Ishikawa (cell line): ENCODE measurements around the gene RGP1.

Experiments
- CEBPB ChIP-seq: IDR thresholded peaks from 2 replicates; pipeline ENCODE4 v1.6.1; 2012
- CREB1 ChIP-seq: IDR thresholded peaks from 2 replicates; pipeline ENCODE4 v1.6.1; 2012; ENCODE audit warnings: low read depth
- EGR1 ChIP-seq: IDR thresholded peaks from 2 replicates; pipeline ENCODE4 v1.6.1; 2012
- EP300 ChIP-seq: IDR thresholded peaks from 2 replicates; pipeline ENCODE4 v1.6.1; 2012; ENCODE audit warnings: borderline replicate concordance
- FOXM1 ChIP-seq: IDR thresholded peaks from 2 replicates; pipeline ENCODE4 v1.6.1; 2012; ENCODE audit warnings: low read depth, borderline replicate concordance
- MAX ChIP-seq: IDR thresholded peaks from 2 replicates; pipeline ENCODE4 v1.6.1; 2012
- NFIC ChIP-seq: IDR thresholded peaks from 2 replicates; pipeline ENCODE4 v1.6.1; 2012
- RAD21 ChIP-seq: IDR thresholded peaks from 2 replicates; pipeline ENCODE4 v1.6.1; 2012; ENCODE audit warnings: low read depth
- REST ChIP-seq: IDR thresholded peaks from 2 replicates; pipeline ENCODE4 v1.6.1; 2012; ENCODE audit warnings: low read depth, mild to moderate bottlenecking
- TAF1 ChIP-seq: IDR thresholded peaks from 2 replicates; pipeline ENCODE4 v1.6.1; 2012; ENCODE audit warnings: low read depth, mild to moderate bottlenecking
- TCF12 ChIP-seq: IDR thresholded peaks from 2 replicates; pipeline ENCODE4 v1.6.1; 2012; ENCODE audit warnings: low read depth
- TEAD4 ChIP-seq: IDR thresholded peaks from 2 replicates; pipeline ENCODE4 v1.6.1; 2012
- USF1 ChIP-seq: IDR thresholded peaks from 2 replicates; pipeline ENCODE4 v1.6.1; 2012
- YY1 ChIP-seq: IDR thresholded peaks from 2 replicates; pipeline ENCODE4 v1.6.1; 2012; ENCODE audit warnings: low read depth
- ZBTB7A ChIP-seq: IDR thresholded peaks from 2 replicates; pipeline ENCODE4 v1.6.1; 2012; ENCODE audit warnings: low read depth

Gene RGP1

GRCh38 chr9:35792826-35793225 is 43.7 kb downstream of the RGP1 start:
- TF ChIP-seq EGR1: no peak
- TF ChIP-seq USF1: no peak
- no peak for TF ChIP-seq ZBTB7A
- TF ChIP-seq CREB1: no peak
- TF ChIP-seq TCF12: no peak
- no peak for TF ChIP-seq YY1
- no peak for TF ChIP-seq TAF1
- no peak for TF ChIP-seq MAX
- no peak for TF ChIP-seq RAD21
- no peak for TF ChIP-seq EP300
- no peak for TF ChIP-seq NFIC
- TF ChIP-seq TEAD4: no peak

GRCh38 chr9:35793461-35793860 is 44.4 kb downstream of the RGP1 start:
- no peak for TF ChIP-seq CREB1
- TF ChIP-seq CEBPB: no peak
- TF ChIP-seq MAX: no peak

GRCh38 chr9:35795695-35796094 is 46.6 kb downstream of the RGP1 start:
- TF ChIP-seq YY1 (no peak), EP300 (no peak), RAD21 (no peak), TAF1 (no peak), FOXM1 (no peak), NFIC (no peak), EGR1 (no peak), CEBPB (no peak), TEAD4 (no peak), USF1 (no peak), REST (no peak), MAX (no peak), CREB1 (no peak), ZBTB7A (no peak)

- no peak for TF ChIP-seq EGR1
- no peak for TF ChIP-seq CREB1
- no peak for TF ChIP-seq TAF1
- TF ChIP-seq EP300: no peak
- TF ChIP-seq USF1: no peak
- TF ChIP-seq ZBTB7A: no peak
- no peak for TF ChIP-seq MAX
- TF ChIP-seq NFIC: no peak
- no peak for TF ChIP-seq YY1
- TF ChIP-seq REST: no peak
- no peak for TF ChIP-seq TEAD4
- TF ChIP-seq TCF12: no peak
- no peak for TF ChIP-seq FOXM1
- TF ChIP-seq RAD21: no peak
- TF ChIP-seq CEBPB: no peak
These were observed 48.4 kb downstream of the RGP1 start for GRCh38 chr9:35797311-35798109.
